ENCODE data around the gene ABCA12.

Gene ABCA12

DNA sequence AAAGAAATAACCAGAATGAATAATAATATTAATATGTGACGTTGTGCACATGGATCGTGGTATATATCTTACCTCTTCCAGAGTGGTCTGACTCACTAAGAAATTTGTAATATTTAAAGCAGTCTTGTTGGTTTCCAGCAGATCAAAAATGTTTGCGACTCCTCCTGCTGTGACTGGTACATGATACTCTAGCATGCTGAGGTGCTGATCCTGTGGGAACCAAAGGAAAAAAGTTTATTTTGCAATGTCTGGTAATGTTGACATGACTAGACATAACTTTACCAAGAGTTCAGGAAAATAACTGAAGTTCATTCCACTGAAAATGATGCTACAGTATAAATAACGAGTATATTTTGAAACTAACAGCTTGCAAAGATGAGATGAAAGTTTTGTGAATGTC, 204.4 kb downstream of the ABCA12 start:
- no peak for FAIRE-seq

DNA sequence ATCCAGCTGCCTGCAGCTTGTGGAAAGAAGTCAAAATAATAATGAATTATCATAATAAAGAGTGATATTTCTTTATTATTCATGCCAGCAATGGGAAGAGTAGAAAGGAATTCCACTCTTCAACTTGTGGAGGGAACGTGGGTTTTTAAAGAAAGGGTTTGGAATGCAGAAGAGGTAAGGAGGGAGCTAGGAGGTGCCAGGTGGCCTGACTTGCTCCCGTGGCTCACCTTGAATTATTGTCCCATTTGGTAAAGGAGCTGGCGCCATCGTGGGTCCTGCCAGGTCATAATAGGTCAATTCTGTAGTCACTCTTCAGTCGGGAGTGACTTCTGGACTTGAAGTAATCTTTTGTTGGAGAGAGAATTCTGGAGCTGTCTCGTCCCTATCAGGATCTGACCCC, 233.8 kb downstream of the ABCA12 start:
- FAIRE-seq = no peak

DNA sequence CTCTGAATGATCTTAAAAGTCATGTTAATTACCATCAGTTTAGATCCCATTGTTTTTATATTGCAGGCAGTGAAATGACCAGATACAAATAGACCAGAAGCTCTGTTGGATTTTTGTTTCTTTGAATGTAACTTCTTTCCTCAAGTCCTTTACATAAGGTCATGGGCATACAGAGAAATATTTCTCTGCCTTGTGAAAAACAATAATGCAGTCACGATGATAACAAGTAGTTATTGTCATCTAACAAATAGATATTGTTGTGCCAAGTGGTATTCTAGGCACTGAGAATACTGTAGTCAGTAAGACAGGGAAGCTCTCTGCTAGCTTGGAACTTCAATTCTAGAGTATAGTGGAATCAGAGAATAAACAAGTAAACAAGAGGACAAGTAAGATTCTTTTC, 234.2 kb downstream of the ABCA12 start:
- FAIRE-seq = no peak

DNA sequence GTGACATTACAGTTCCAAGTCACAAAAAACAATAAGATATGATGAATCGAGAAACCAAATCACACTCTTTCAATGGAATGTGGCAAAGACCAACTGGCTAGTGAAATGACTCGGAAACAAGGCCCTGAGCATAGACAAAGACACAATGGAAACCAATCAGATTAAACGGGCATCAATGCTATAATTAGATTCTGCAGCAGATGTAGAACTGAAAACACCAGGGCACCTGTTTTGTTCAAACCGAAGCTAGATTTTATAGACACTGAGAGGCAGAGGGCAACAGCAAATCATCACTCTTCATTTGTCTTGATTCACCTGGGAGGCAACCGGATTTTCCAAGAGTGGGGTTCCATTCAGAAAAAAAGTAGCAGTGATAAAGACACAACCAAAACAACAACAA, 236.1 kb downstream of the ABCA12 start:
- FAIRE-seq = no peak

DNA sequence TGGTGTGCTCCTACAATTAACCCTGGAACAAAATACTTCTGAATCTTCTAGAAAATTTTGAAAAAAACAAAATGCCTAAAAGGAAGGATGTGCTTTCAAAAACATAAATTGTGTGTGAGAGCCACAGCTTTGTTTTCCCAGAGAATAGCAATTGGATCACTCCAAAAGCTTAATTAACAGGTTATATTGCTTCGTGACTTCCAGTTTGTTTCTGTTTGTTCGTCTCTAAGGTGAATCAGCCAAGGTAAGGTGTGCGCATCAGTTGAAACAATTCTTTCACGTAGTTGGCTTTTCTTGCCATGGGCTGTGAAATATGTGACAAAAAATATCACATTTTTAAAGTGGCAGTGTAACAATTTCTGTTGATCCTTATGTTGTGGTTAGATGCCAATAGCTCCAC, 238.7 kb downstream of the ABCA12 start:
- FAIRE-seq = no peak

DNA sequence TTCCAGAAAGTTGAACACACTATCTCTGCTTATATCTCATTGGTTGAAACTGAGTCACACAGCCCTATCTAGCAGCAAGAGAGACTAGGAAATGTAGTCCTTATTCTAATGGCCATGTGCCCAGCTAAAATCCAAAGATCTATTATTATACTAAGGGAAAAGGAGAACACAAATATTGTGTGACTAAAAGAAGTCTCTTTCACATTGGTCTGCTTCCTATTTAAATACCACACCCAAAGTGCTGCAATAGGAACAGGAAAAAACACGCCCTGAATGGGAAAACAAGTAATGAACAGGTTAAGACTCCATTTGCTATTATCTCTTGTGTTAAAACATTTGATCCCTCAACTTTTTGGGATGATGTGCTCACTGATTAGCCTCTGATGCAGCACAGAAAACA, 242.2 kb downstream of the ABCA12 start:
- FAIRE-seq = no peak

DNA sequence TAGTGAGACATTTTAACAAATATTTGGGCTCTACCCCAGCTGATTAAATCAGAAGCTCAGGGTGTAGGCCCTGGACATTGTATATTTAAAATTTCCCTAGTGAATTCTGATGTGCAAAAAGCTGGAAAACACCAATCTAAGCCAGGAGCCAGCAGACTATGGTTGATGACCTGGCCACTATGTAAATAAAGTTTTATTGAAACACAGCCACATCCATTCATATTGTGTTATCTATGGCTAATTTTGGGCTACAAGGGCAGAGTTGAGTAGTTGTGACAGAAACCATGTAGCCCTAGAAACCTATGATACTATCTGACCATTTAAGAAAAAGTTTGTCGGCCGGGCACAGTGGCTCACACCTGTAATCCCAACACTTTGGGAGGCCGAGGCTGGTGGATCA, 243.0 kb downstream of the ABCA12 start:
- no peak for FAIRE-seq

DNA sequence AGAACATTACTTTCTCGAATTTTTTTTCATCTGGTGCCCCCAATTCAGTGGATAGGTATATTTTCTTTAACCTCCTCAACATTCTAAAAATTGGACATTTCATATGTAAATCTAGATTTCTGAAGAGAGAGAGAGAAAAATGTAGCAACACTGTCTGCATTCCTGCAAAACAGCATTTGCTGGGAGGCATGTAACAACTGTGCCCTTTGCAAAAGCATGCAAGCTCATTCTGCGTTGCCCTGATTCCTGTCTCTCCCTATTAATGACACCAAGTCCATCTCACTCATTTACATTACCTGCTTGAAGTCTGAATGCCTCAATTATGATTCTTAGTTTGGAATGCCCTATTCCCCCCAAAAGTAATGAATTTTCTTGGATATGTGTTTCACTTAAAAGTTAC, 249.1 kb downstream of the ABCA12 start:
- FAIRE-seq = no peak

DNA sequence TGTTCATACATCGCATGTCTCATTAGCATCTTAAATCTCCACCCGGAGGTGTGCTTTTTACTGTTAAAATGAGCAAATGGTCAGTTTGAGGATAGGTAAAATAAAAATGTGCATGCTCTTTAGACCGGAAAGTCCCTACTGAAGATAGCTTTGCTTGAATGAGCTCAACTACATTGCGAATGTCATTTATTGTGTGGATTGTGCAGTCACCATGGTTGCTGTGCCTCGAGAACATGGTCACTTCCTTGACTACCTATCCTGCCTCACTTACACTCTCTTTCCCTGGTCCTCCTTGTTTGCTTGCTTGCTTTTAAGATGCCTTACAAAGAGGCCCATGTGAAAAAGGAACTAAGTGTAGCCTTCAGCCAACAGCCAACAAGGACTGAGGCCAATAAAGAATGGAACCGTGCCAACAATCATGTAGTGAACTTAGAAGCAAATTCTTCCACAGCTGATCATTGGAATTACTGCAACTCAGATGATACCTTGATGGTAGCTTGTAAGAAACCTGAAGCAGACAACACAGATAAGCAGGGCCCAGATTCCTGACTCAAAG, 256.7 kb downstream of the ABCA12 start:
- FAIRE-seq = no peak

Measured in TTC549 (cell line).